Activated B cell treated with CpG ODN at 0.5 μM for 24 hours (primary cell): ENCODE data around the gene ZNF141. TPM values are rescaled to one million over a fixed set of nuclear protein-coding genes. Genes with fewer than 3 reads are reported as not detected.

Experiments used
- ATAC-seq: fragments of 200-7000 bp; cut with Tn5 transposase; one replicate; pipeline ENCODE4 v1.10.0; 2021; ENCODE audit warnings: low read depth, mild to moderate bottlenecking, moderate library complexity
- CTCF ChIA-PET: fragments of 350-600 bp; sonication (Branson Sonifier 250); formaldehyde crosslinking; loops from one replicate; lab custom pipeline; 2021; ENCODE audit warnings: antibody characterized with exemption; lab: Charles Lee
- POLR2A ChIA-PET: fragments of 350-600 bp; sonication (Branson Sonifier 250); formaldehyde crosslinking; loops from one replicate; lab custom pipeline; 2021; ENCODE audit warnings: antibody characterized with exemption; lab: Charles Lee
- DNase-seq: peaks from one replicate; pipeline ENCODE4 v3.0.0; 2022
- H3K27ac Mint-ChIP-seq: one replicate; pipeline ENCODE4 v1.8.0; 2020; ENCODE audit warnings: mixed read lengths
- H3K27me3 Mint-ChIP-seq: one replicate; pipeline ENCODE4 v1.8.0; 2021; ENCODE audit warnings: mixed read lengths
- H3K36me3 Mint-ChIP-seq: one replicate; pipeline ENCODE4 v1.8.0; 2021; ENCODE audit warnings: low read depth, mixed read lengths
- H3K4me1 Mint-ChIP-seq: one replicate; pipeline ENCODE4 v1.8.0; 2021; ENCODE audit warnings: mixed read lengths
- H3K4me3 Mint-ChIP-seq: one replicate; pipeline ENCODE4 v1.8.0; 2020; ENCODE audit warnings: mild to moderate bottlenecking, mixed read lengths
- H3K9me3 Mint-ChIP-seq: one replicate; pipeline ENCODE4 v1.8.0; 2020; ENCODE audit warnings: mixed read lengths
- CTCF ChIP-seq: fragments of 200-600 bp; IDR thresholded peaks from one replicate; pipeline ENCODE4 v1.8.0; 2022; ENCODE audit warnings: antibody characterized with exemption, mild to moderate bottlenecking
- intact Hi-C: fragments of 100-400 bp; cut with micrococcal nuclease; formaldehyde crosslinking; loops from one replicate; pipeline ENCODE4 v1.15.1; 2024
- total RNA-seq: library from RNA; stranded (reverse); gene quantifications from 2 replicates; pipeline ENCODE4 v1.2.3, GENCODE V29; 2022

The ZNF141 gene
- total RNA-seq, 1 donor from 2014 or later = 47.8 TPM

- H3K36me3 Mint-ChIP-seq = peaks cover 11% of the 10 kb centered on the region
- H3K27ac Mint-ChIP-seq = peak within 1 kb of the TSS; percentile 65
- intact Hi-C loops = no loop called here
- H3K9me3 Mint-ChIP-seq = peaks cover 23% of the 10 kb centered on the region
- no peak for ATAC-seq
- H3K4me3 Mint-ChIP-seq = no peak within 1 kb of the TSS
- ChIA-PET POLR2A (no interaction called here), CTCF (no interaction called here)
- H3K4me1 Mint-ChIP-seq = peaks cover 20% of the 10 kb centered on the region
- DNase-seq = no peak
- TF ChIP-seq CTCF = no peak
- peaks cover 5% of the 10 kb centered on the region for H3K27me3 Mint-ChIP-seq
Measured at GRCh38 chr4:304969-305680, 32.5 kb upstream of the ZNF141 start, which contains the start of gene ZNF732. ZNF732 (minus strand) TSS chr4:305474; CDS start chr4:305310, 164 bp downstream.

- intact Hi-C loops = loop anchor here (1.0 kb wide), 2 partner anchors 24 to 31 kb away; partner anchors contain the start of gene ZNF141
- CTCF ChIA-PET = interaction anchor here (1.1 kb wide), 1 partner anchor 24 kb away, joined by 4 read pairs; no protein-coding TSS in a partner anchor
- peak overlapping the region; percentile 65 for H3K27ac Mint-ChIP-seq
- POLR2A ChIA-PET = interaction anchor here (0.6 kb wide), 1 partner anchor 153 kb away, joined by 4 read pairs; no protein-coding TSS in a partner anchor
- no peak overlapping the region for H3K4me3 Mint-ChIP-seq
- H3K4me1 Mint-ChIP-seq = peaks cover 23% of the 10 kb centered on the region
- peaks cover 13% of the 10 kb centered on the region for H3K36me3 Mint-ChIP-seq
- peaks cover 30% of the 10 kb centered on the region for H3K9me3 Mint-ChIP-seq
- ATAC-seq = peak; percentile 80
- DNase-seq = no peak
- H3K27me3 Mint-ChIP-seq = peaks cover 5% of the 10 kb centered on the region
- TF ChIP-seq CTCF = no peak
Measured at GRCh38 chr4:306551-306961, 31.1 kb upstream of the ZNF141 start.

DNA sequence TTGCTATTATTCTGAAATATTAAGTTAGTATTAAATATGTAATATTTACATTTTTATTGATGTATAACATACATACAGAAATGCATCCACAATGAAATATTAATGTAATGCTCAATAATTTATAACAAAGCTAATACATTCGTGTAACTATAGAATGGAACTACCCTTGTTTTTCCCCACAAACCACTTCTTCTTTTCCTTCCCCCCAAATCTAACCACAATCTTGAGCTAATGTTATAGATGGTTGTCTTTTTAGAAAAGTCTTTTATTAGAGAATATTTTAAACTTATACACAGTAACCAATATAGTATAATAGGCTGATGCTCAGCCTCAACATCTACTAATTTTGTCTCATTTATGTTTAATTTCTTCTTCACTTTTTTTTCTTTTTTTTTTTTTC lies 27.8 kb upstream of the ZNF141 start:
- no peak for TF ChIP-seq CTCF
- intact Hi-C loops = no loop called here
- DNase-seq (no peak), ATAC-seq (no peak)
- Mint-ChIP-seq H3K4me3 (no peak overlapping the region), H3K27ac (no peak overlapping the region), H3K4me1 (peaks cover 29% of the 10 kb centered on the region), H3K36me3 (peaks cover 12% of the 10 kb centered on the region), H3K27me3 (no peaks in the 10 kb centered on the region), H3K9me3 (peaks cover 21% of the 10 kb centered on the region)
- POLR2A ChIA-PET = no interaction called here
- CTCF ChIA-PET = no interaction called here

DNA sequence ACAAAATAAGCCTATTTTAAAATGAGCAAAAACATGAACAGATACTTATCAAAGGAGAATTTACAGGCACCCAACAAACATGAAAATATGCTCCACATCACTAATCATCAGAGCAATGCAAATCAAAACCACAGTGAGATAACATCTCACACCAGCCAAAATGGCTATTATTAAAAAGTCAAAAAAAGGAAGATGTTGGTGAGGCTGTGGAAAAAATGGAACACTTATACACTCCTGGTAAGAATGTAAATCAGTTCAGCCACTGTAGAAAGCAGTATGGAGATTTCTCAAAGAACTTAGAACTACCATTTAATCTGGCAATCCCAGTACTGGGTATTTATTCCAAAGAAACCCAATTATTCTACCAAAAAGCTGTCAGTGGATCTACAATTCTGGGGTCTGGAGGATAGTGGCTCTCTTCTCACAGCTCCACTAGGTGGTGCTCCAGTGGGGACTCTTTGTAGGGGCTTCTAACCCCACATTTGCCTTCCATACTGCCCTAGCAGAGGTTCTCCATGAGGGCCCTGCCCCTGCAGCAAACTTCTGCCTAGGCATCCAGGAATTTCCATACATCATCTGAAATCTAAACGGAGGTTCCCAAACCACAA lies 23.2 kb upstream of the ZNF141 start:
- H3K4me3 Mint-ChIP-seq = no peak overlapping the region
- intact Hi-C loops = no loop called here
- peaks cover 38% of the 10 kb centered on the region for H3K9me3 Mint-ChIP-seq
- ChIA-PET POLR2A (no interaction called here), CTCF (no interaction called here)
- H3K27ac Mint-ChIP-seq = no peak overlapping the region
- TF ChIP-seq CTCF = no peak
- DNase-seq (no peak), ATAC-seq (no peak)
- H3K27me3 Mint-ChIP-seq = no peaks in the 10 kb centered on the region
- peaks cover 6% of the 10 kb centered on the region for H3K36me3 Mint-ChIP-seq
- H3K4me1 Mint-ChIP-seq = peaks cover 11% of the 10 kb centered on the region

GRCh38 chr4:328729-329128 lies 8.9 kb upstream of the ZNF141 start:
- intact Hi-C loops = no loop called here
- CTCF ChIA-PET = interaction anchor here (1.5 kb wide), 1 partner anchor 13 kb away, joined by 3 read pairs; no protein-coding TSS in a partner anchor
- peaks cover 13% of the 10 kb centered on the region for H3K9me3 Mint-ChIP-seq
- peaks cover 9% of the 10 kb centered on the region for H3K4me1 Mint-ChIP-seq
- ATAC-seq (no peak), DNase-seq (no peak)
- peak overlapping the region; percentile 14 for H3K27ac Mint-ChIP-seq
- H3K27me3 Mint-ChIP-seq = no peaks in the 10 kb centered on the region
- H3K4me3 Mint-ChIP-seq = no peak overlapping the region
- POLR2A ChIA-PET = no interaction called here
- peaks cover 9% of the 10 kb centered on the region for H3K36me3 Mint-ChIP-seq
- TF ChIP-seq CTCF = no peak
